Measurements from ENCODE around the gene RXRG. TPM values are rescaled to one million over a fixed set of nuclear protein-coding genes. Genes with fewer than 3 reads are reported as not detected.

RXRG gene
- polyA plus RNA-seq, 1 donor (not counting 4 experiments of a cell fraction or from before 2014, with no cell fraction given), result not detected

DNA sequence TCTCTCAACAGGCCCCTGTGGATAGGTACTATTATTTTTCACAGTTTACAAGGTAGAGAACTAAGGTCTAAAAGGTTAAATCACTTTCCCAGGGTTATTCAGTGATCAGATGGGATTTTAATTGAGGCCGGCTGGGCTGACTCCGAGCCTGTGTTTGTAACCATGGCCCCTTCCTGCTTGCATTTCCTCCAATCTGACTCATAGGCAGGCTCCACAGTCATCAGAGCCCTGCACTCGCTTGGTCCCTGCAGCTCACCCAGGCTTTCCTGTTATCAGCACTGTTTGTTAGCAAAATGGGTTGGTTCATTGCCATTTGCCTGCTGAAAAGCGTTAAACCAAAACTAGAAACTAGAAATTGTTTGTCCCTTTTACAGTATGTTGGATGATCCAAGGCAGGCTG lies 47.0 kb downstream of the RXRG start:
- H3K4me2 ChIP-seq (ENCODE audit: control insufficient read depth, extremely low read depth, insufficient read depth, low read depth, low read length), result no peak overlapping the region
- no peaks in the 10 kb centered on the region for H3K4me1 ChIP-seq (ENCODE audit: control insufficient read depth, extremely low read depth, insufficient read depth, low read length)
- no peaks in the 10 kb centered on the region for H4K20me1 ChIP-seq (ENCODE audit: control insufficient read depth, extremely low read depth, insufficient read depth, low read length)
- H3K36me3 ChIP-seq (ENCODE audit: control insufficient read depth in 2 of 2, extremely low read depth in 1 of 2, insufficient read depth in 2 of 2, low read length in 2 of 2), result no peaks in the 10 kb centered on the region
- no peak overlapping the region for H3K9ac ChIP-seq (ENCODE audit: control insufficient read depth, extremely low read depth, insufficient read depth, low read length)
- H3K9me1 ChIP-seq (ENCODE audit: control insufficient read depth, extremely low read depth, insufficient read depth, low read length), result no peaks in the 10 kb centered on the region
- peaks cover 76% of the 10 kb centered on the region for H3K27me3 ChIP-seq (ENCODE audit: control insufficient read depth, extremely low read depth, insufficient read depth, low read length)
- H3K4me3 ChIP-seq (ENCODE audit: control insufficient read depth in 2 of 3, extremely low read depth in 1 of 3, insufficient read depth in 2 of 3, low read depth in 1 of 3, low read length in 3 of 3), result no peak overlapping the region
- no peak overlapping the region for H2AFZ ChIP-seq (ENCODE audit: control insufficient read depth, low read length)
- FAIRE-seq, result no peak
- no peak for DNase-seq (ENCODE audit: low read depth, low spot score)
- H3K79me2 ChIP-seq (ENCODE audit: control insufficient read depth, insufficient read depth, low read length), result no peaks in the 10 kb centered on the region
- H3K27ac ChIP-seq (ENCODE audit: control insufficient read depth, insufficient read depth, low read length), result no peak overlapping the region
- H3K9me3 ChIP-seq (ENCODE audit: control insufficient read depth, low read depth, low read length), result no peaks in the 10 kb centered on the region
- dilution Hi-C loops (cut with MboI; ENCODE audit: extremely low pct_ligation_motif_present, low sequenced_read_pairs), result loop anchor here (10.0 kb wide), 1 partner anchor 197 kb away; no protein-coding TSS in a partner anchor
- TF ChIP-seq EZH2 (IDR thresholded peaks at IDR 0.05; ENCODE audit: low read length), result no peak
- TF ChIP-seq, protein P1, sequence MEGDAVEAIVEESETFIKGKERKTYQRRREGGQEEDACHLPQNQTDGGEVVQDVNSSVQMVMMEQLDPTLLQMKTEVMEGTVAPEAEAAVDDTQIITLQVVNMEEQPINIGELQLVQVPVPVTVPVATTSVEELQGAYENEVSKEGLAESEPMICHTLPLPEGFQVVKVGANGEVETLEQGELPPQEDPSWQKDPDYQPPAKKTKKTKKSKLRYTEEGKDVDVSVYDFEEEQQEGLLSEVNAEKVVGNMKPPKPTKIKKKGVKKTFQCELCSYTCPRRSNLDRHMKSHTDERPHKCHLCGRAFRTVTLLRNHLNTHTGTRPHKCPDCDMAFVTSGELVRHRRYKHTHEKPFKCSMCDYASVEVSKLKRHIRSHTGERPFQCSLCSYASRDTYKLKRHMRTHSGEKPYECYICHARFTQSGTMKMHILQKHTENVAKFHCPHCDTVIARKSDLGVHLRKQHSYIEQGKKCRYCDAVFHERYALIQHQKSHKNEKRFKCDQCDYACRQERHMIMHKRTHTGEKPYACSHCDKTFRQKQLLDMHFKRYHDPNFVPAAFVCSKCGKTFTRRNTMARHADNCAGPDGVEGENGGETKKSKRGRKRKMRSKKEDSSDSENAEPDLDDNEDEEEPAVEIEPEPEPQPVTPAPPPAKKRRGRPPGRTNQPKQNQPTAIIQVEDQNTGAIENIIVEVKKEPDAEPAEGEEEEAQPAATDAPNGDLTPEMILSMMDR (optimal IDR thresholded peaks at IDR 0.05 in 1 of 3, IDR thresholded peaks at IDR 0.05 in 1 of 3, conservative IDR thresholded peaks at IDR 0.05 in 1 of 3; ENCODE audit: extremely low read depth in 1 of 3, insufficient read depth in 2 of 3, low read length in 3 of 3), result no peak

DNA sequence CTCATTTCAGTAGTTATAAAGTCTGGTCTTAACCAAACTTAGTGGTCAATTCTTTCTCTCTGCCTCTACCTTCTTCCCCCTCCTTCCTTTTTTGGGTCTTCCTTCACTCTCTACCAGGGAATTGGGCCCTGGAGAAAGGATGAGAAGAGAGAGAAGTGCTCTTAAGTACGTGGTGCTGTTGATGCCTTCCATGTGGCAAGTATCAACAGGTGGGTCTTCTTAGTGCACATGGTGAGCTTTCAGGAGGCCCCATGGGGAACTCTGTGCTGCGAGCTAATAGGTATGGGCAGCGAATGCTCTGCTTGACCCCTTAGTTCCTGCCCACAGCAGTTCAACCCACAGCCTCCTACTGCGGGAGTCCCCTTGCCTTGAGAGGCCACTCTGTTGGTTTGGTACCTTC lies 49.0 kb downstream of the RXRG start:
- H2AFZ ChIP-seq (ENCODE audit: control insufficient read depth, low read length), result no peak overlapping the region
- H3K4me2 ChIP-seq (ENCODE audit: control insufficient read depth, extremely low read depth, insufficient read depth, low read depth, low read length), result no peak overlapping the region
- no peak overlapping the region for H3K9ac ChIP-seq (ENCODE audit: control insufficient read depth, extremely low read depth, insufficient read depth, low read length)
- FAIRE-seq (no peak), DNase-seq (ENCODE audit: low read depth, low spot score) (no peak)
- H3K79me2 ChIP-seq (ENCODE audit: control insufficient read depth, insufficient read depth, low read length), result no peaks in the 10 kb centered on the region
- TF ChIP-seq EZH2 (IDR thresholded peaks at IDR 0.05; ENCODE audit: low read length), result no peak
- TF ChIP-seq, protein P1 (optimal IDR thresholded peaks at IDR 0.05 in 1 of 3, IDR thresholded peaks at IDR 0.05 in 1 of 3, conservative IDR thresholded peaks at IDR 0.05 in 1 of 3; ENCODE audit: extremely low read depth in 1 of 3, insufficient read depth in 2 of 3, low read length in 3 of 3), result no peak
- no peaks in the 10 kb centered on the region for H3K9me3 ChIP-seq (ENCODE audit: control insufficient read depth, low read depth, low read length)
- no peaks in the 10 kb centered on the region for H4K20me1 ChIP-seq (ENCODE audit: control insufficient read depth, extremely low read depth, insufficient read depth, low read length)
- no peak overlapping the region for H3K27ac ChIP-seq (ENCODE audit: control insufficient read depth, insufficient read depth, low read length)
- dilution Hi-C loops (cut with MboI; ENCODE audit: extremely low pct_ligation_motif_present, low sequenced_read_pairs), result loop anchor here (10.0 kb wide), 1 partner anchor 199 kb away; no protein-coding TSS in a partner anchor
- H3K27me3 ChIP-seq (ENCODE audit: control insufficient read depth, extremely low read depth, insufficient read depth, low read length), result peaks cover 68% of the 10 kb centered on the region
- no peak overlapping the region for H3K4me3 ChIP-seq (ENCODE audit: control insufficient read depth in 2 of 3, extremely low read depth in 1 of 3, insufficient read depth in 2 of 3, low read depth in 1 of 3, low read length in 3 of 3)
- H3K9me1 ChIP-seq (ENCODE audit: control insufficient read depth, extremely low read depth, insufficient read depth, low read length), result no peaks in the 10 kb centered on the region
- no peaks in the 10 kb centered on the region for H3K36me3 ChIP-seq (ENCODE audit: control insufficient read depth in 2 of 2, extremely low read depth in 1 of 2, insufficient read depth in 2 of 2, low read length in 2 of 2)
- no peaks in the 10 kb centered on the region for H3K4me1 ChIP-seq (ENCODE audit: control insufficient read depth, extremely low read depth, insufficient read depth, low read length)
